ENCODE data around the gene TARBP2. TPM values are rescaled to one million over a fixed set of nuclear protein-coding genes. Genes with fewer than 3 reads are reported as not detected.

TARBP2 gene
- polyA plus RNA-seq, 3 donors: 16.6 to 39.4 (median 24.4) TPM

GRCh38 chr12:53476769-53477209 lies 24.3 kb upstream of the TARBP2 start:
- peak overlapping the region in 1 of 2 donors; percentile 6 for H3K27ac ChIP-seq (ENCODE audit: low read depth in 1 of 2, low read length in 2 of 2)
- H3K4me3 Mint-ChIP-seq: no peak overlapping the region
- no peak overlapping the region for H3K4me3 ChIP-seq (replicated peaks in 1 of 3; ENCODE audit: low read depth in 2 of 3, low read length in 3 of 3)
- no peaks in the 10 kb centered on the region for H3K27me3 Mint-ChIP-seq (ENCODE audit: low read depth in 3 of 3)
- TF ChIP-seq CTCF (IDR thresholded peaks at IDR 0.05): peak; percentile 31
- H3K36me3 ChIP-seq (replicated peaks in 1 of 2; ENCODE audit: control insufficient read depth in 1 of 2, insufficient read depth in 2 of 2, low read length in 2 of 2): peaks cover 92 to 100% of the 10 kb centered on the region in 2 donors
- H3K36me3 Mint-ChIP-seq: peaks cover 76 to 96% of the 10 kb centered on the region in 2 donors
- no peak for DNase-seq
- H3K9me3 Mint-ChIP-seq: no peaks in the 10 kb centered on the region
- no peak overlapping the region for H3K4me2 ChIP-seq (replicated peaks; ENCODE audit: extremely low read depth, low read length, poor library complexity, severe bottlenecking)
- no peaks in the 10 kb centered on the region for H3K4me1 ChIP-seq (ENCODE audit: control insufficient read depth in 1 of 2, insufficient read depth in 2 of 2, low read length in 2 of 2)
- H3K27me3 ChIP-seq (ENCODE audit: control insufficient read depth in 2 of 2, insufficient read depth in 2 of 2, low read length in 2 of 2): no peaks in the 10 kb centered on the region
- H3K27ac Mint-ChIP-seq: peak overlapping the region in 1 of 7 donors; percentile 74
- no peaks in the 10 kb centered on the region for H3K4me1 Mint-ChIP-seq
- H3K9me3 ChIP-seq (replicated peaks in 1 of 2; ENCODE audit: control insufficient read depth in 1 of 2, insufficient read depth in 1 of 2, low read length in 2 of 2): no peaks in the 10 kb centered on the region
- peaks cover 66% of the 10 kb centered on the region for H3K79me2 ChIP-seq (ENCODE audit: insufficient read depth, low read length)
- no peak overlapping the region for H3K9ac ChIP-seq (ENCODE audit: insufficient read depth, low read length, poor library complexity, severe bottlenecking)
- 70% methylated on average over 2 of the region's 2 CpGs for WGBS (ENCODE audit: insufficient coverage)
- intact Hi-C loops (cut with micrococcal nuclease): no loop called here
- no peak overlapping the region for H2AFZ ChIP-seq (ENCODE audit: insufficient read depth, low read depth, low read length, poor library complexity, severe bottlenecking)
- H4K20me1 ChIP-seq (ENCODE audit: insufficient read depth, low read length): peaks cover 99% of the 10 kb centered on the region

- H3K9ac ChIP-seq (ENCODE audit: insufficient read depth, low read length, poor library complexity, severe bottlenecking): no peak overlapping the region
- no peak overlapping the region for H3K4me3 ChIP-seq (replicated peaks in 1 of 3; ENCODE audit: low read depth in 2 of 3, low read length in 3 of 3)
- H3K4me1 ChIP-seq (ENCODE audit: control insufficient read depth in 1 of 2, insufficient read depth in 2 of 2, low read length in 2 of 2): no peaks in the 10 kb centered on the region
- peaks cover 91 to 100% of the 10 kb centered on the region in 2 donors for H3K36me3 ChIP-seq (replicated peaks in 1 of 2; ENCODE audit: control insufficient read depth in 1 of 2, insufficient read depth in 2 of 2, low read length in 2 of 2)
- H3K27ac ChIP-seq (ENCODE audit: low read depth in 1 of 2, low read length in 2 of 2): no peak overlapping the region
- H3K27me3 Mint-ChIP-seq (ENCODE audit: low read depth in 3 of 3): no peaks in the 10 kb centered on the region
- H3K4me2 ChIP-seq (replicated peaks; ENCODE audit: extremely low read depth, low read length, poor library complexity, severe bottlenecking): no peak overlapping the region
- no peaks in the 10 kb centered on the region for H3K4me1 Mint-ChIP-seq
- intact Hi-C loops (cut with micrococcal nuclease): no loop called here
- no peak overlapping the region for H3K4me3 Mint-ChIP-seq
- H3K27ac Mint-ChIP-seq: no peak overlapping the region
- H3K79me2 ChIP-seq (ENCODE audit: insufficient read depth, low read length): peaks cover 45% of the 10 kb centered on the region
- no peaks in the 10 kb centered on the region for H3K9me3 Mint-ChIP-seq
- DNase-seq: no peak
- WGBS (ENCODE audit: insufficient coverage): 86% methylated on average over 1 of the region's 1 CpG
- H3K9me3 ChIP-seq (replicated peaks in 1 of 2; ENCODE audit: control insufficient read depth in 1 of 2, insufficient read depth in 1 of 2, low read length in 2 of 2): no peaks in the 10 kb centered on the region
- H3K27me3 ChIP-seq (ENCODE audit: control insufficient read depth in 2 of 2, insufficient read depth in 2 of 2, low read length in 2 of 2): no peaks in the 10 kb centered on the region
- peaks cover 69 to 82% of the 10 kb centered on the region in 2 donors for H3K36me3 Mint-ChIP-seq
- no peak for TF ChIP-seq CTCF (IDR thresholded peaks at IDR 0.05)
- no peak overlapping the region for H2AFZ ChIP-seq (ENCODE audit: insufficient read depth, low read depth, low read length, poor library complexity, severe bottlenecking)
- peaks cover 99% of the 10 kb centered on the region for H4K20me1 ChIP-seq (ENCODE audit: insufficient read depth, low read length)
Observed at GRCh38 chr12:53478865-53479264, 22.2 kb upstream of the TARBP2 start.

Measured in CD14-positive monocyte (primary cell).